Measurements from ENCODE around the gene NETO2.
"Not testable (repeated sequence)": the region's sequence is repeated elsewhere in the genome, so short reads cannot be mapped to it uniquely, and the experiment has no call there.

Gene NETO2

GRCh38 chr16:47143677-47144558 is at the start of gene NETO2:
TSS of gene NETO2 (minus strand) at chr16:47143945. CDS start at chr16:47143612, 333 bp downstream.
- DNase-seq (ENCODE audit: low read depth in 2 of 2), result peak; percentile 24 to 43

- no peak for DNase-seq (ENCODE audit: low read depth in 2 of 2)
Measured at GRCh38 chr16:47182318-47182717, 38.6 kb upstream of the NETO2 start.

GRCh38 chr16:47181066-47181465 is 37.3 kb upstream of the NETO2 start:
- not testable (repeated sequence) for DNase-seq (ENCODE audit: low read depth in 2 of 2)

- no peak for DNase-seq (ENCODE audit: low read depth in 2 of 2)
Measured at GRCh38 chr16:47180073-47180472, 36.3 kb upstream of the NETO2 start.

GRCh38 chr16:47175152-47175551 is 31.4 kb upstream of the NETO2 start:
- DNase-seq (ENCODE audit: low read depth in 2 of 2), result no peak

- no peak for DNase-seq (ENCODE audit: low read depth in 2 of 2)
Measured at GRCh38 chr16:47162670-47163420, 19.1 kb upstream of the NETO2 start.

GRCh38 chr16:47161464-47161863 is 17.7 kb upstream of the NETO2 start:
- no peak for DNase-seq (ENCODE audit: low read depth in 2 of 2)

- no peak for DNase-seq (ENCODE audit: low read depth in 2 of 2)
Measured at GRCh38 chr16:47160422-47160821, 16.7 kb upstream of the NETO2 start.

GRCh38 chr16:47158992-47159391 is 15.2 kb upstream of the NETO2 start:
- no peak for DNase-seq (ENCODE audit: low read depth in 2 of 2)

- DNase-seq (ENCODE audit: low read depth in 2 of 2), result no peak
Measured at GRCh38 chr16:47156680-47157215, 13.0 kb upstream of the NETO2 start.

- DNase-seq (ENCODE audit: low read depth in 2 of 2), result not testable (repeated sequence)
Measured at GRCh38 chr16:47152501-47152900, 8.8 kb upstream of the NETO2 start.

- DNase-seq (ENCODE audit: low read depth in 2 of 2), result no peak
Measured at GRCh38 chr16:47150067-47150466, 6.3 kb upstream of the NETO2 start.

GRCh38 chr16:47144559-47144877 is 773 bp upstream of the NETO2 start:
- no peak for DNase-seq (ENCODE audit: low read depth in 2 of 2)

GRCh38 chr16:47142821-47143676 is 696 bp downstream of the NETO2 start:
- DNase-seq (ENCODE audit: low read depth in 2 of 2), result peak; percentile 21 to 26

GRCh38 chr16:47142486-47142820 is 1.3 kb downstream of the NETO2 start:
- DNase-seq (ENCODE audit: low read depth in 2 of 2), result no peak

- DNase-seq (ENCODE audit: low read depth in 2 of 2), result peak; percentile 57 to 64
Measured at GRCh38 chr16:47141773-47142485, 1.8 kb downstream of the NETO2 start.

- DNase-seq (ENCODE audit: low read depth in 2 of 2), result no peak
Measured at GRCh38 chr16:47140686-47141085, 3.1 kb downstream of the NETO2 start.

GRCh38 chr16:47139561-47140185 is 4.1 kb downstream of the NETO2 start:
- no peak for DNase-seq (ENCODE audit: low read depth in 2 of 2)

- DNase-seq (ENCODE audit: low read depth in 2 of 2), result not testable (repeated sequence)
Measured at GRCh38 chr16:47137925-47138324, 5.8 kb downstream of the NETO2 start.

- DNase-seq (ENCODE audit: low read depth in 2 of 2), result no peak
Measured at GRCh38 chr16:47136099-47136842, 7.5 kb downstream of the NETO2 start.

All from stimulated activated CD8-positive, alpha-beta memory T cell treated with anti-CD3 and anti-CD28 coated beads, Interleukin-2, amount 100 ng/mL, for 1 hour (primary cell).